ENCODE results near the gene HK1. TPM values are rescaled to one million over a fixed set of nuclear protein-coding genes. Genes with fewer than 3 reads are reported as not detected.

The HK1 gene
- total and polyA plus RNA-seq, 4 donors, result 1.8 to 166 (median 7.4) TPM

DNA sequence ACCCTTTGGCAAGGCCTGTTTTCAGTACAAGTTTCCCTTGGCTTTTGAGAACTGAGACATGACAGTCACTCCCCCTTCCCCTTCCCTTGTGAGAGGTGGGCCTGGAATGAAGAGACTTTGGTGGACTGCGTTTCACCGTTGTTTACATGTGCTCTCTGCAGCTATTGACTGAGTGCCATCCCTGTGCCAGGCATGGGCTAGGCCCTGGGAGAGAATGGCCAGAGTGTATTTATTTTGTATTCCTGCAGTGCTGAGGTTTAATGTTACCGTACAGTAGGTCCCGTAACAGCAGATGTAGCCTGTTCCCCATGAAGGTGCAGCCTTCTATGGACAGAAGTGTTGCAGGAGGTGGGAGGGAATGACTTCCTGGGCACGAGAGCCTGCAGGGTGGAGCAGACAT is 88.4 kb downstream of the HK1 start:
- H3K36me3 ChIP-seq (ENCODE audit: control insufficient read depth in 4 of 4, insufficient read depth in 3 of 4, low read depth in 1 of 4, low read length in 3 of 4), result peaks cover 0 to 2% (median under 1%) of the 10 kb centered on the region in 4 donors
- peaks cover 0 to 2% (median 0%) of the 10 kb centered on the region in 4 donors for H3K4me1 ChIP-seq (ENCODE audit: control insufficient read depth in 4 of 4, insufficient read depth in 4 of 4, low read length in 3 of 4)
- no peak overlapping the region for H3K9ac ChIP-seq (ENCODE audit: low read depth in 1 of 2, low read length in 2 of 2)
- no peaks in the 10 kb centered on the region for H3K9me3 ChIP-seq (ENCODE audit: control insufficient read depth in 4 of 4, low read length in 3 of 4)
- WGBS, result 98% methylated on average over 5 of the region's 5 CpGs
- no peaks in the 10 kb centered on the region for H3K27me3 ChIP-seq (ENCODE audit: control insufficient read depth in 4 of 4, insufficient read depth in 4 of 4, low read length in 3 of 4)
- no peak for TF ChIP-seq TAF1 (conservative IDR thresholded peaks at IDR 0.05)
- TF ChIP-seq FOXA1 (IDR thresholded peaks at IDR 0.05), result no peak
- no peak for TF ChIP-seq HNF4G (IDR thresholded peaks at IDR 0.05)
- no peak for TF ChIP-seq EGR1 (IDR thresholded peaks at IDR 0.05; ENCODE audit: low read depth in 2 of 2)
- no peak for TF ChIP-seq JUND (IDR thresholded peaks at IDR 0.05)
- TF ChIP-seq, protein P1, sequence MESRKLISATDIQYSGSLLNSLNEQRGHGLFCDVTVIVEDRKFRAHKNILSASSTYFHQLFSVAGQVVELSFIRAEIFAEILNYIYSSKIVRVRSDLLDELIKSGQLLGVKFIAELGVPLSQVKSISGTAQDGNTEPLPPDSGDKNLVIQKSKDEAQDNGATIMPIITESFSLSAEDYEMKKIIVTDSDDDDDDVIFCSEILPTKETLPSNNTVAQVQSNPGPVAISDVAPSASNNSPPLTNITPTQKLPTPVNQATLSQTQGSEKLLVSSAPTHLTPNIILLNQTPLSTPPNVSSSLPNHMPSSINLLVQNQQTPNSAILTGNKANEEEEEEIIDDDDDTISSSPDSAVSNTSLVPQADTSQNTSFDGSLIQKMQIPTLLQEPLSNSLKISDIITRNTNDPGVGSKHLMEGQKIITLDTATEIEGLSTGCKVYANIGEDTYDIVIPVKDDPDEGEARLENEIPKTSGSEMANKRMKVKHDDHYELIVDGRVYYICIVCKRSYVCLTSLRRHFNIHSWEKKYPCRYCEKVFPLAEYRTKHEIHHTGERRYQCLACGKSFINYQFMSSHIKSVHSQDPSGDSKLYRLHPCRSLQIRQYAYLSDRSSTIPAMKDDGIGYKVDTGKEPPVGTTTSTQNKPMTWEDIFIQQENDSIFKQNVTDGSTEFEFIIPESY (IDR thresholded peaks at IDR 0.05), result no peak
- no peak overlapping the region for H3K4me3 ChIP-seq (ENCODE audit: low read depth in 1 of 3, low read length in 3 of 3)
- no peak overlapping the region for H3K27ac ChIP-seq (ENCODE audit: low read depth in 1 of 2, low read length in 2 of 2)
- no peak for DNase-seq (ENCODE audit: low spot score)

DNA sequence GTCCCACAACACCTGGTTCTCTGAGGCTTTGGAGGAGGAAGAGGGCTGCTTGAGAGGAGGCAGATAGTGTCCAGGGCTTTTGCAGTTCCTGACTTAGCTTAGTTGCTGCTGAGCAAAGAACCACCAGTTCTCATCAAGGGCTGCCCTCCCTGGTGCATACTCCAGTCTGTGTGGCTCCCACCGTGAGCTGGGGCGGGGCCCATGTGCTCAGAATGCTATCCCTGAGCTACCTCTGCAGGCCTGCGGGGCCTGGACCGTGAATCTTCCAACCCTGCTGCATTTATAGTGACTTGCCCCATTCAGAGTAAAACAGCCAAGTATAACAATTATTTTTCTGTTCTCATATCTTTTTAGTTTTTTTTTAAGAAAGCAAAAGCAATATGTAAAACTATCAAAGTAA is 89.2 kb downstream of the HK1 start:
- no peak overlapping the region for H3K4me3 ChIP-seq (ENCODE audit: low read depth in 1 of 3, low read length in 3 of 3)
- no peak overlapping the region for H3K27ac ChIP-seq (ENCODE audit: low read depth in 1 of 2, low read length in 2 of 2)
- H3K4me1 ChIP-seq (ENCODE audit: control insufficient read depth in 4 of 4, insufficient read depth in 4 of 4, low read length in 3 of 4), result peaks cover 0 to 2% (median 0%) of the 10 kb centered on the region in 4 donors
- H3K9me3 ChIP-seq (ENCODE audit: control insufficient read depth in 4 of 4, low read length in 3 of 4), result no peaks in the 10 kb centered on the region
- WGBS, result 89% methylated on average over 4 of the region's 4 CpGs
- DNase-seq (ENCODE audit: low spot score), result no peak
- no peak overlapping the region for H3K9ac ChIP-seq (ENCODE audit: low read depth in 1 of 2, low read length in 2 of 2)
- H3K36me3 ChIP-seq (ENCODE audit: control insufficient read depth in 4 of 4, insufficient read depth in 3 of 4, low read depth in 1 of 4, low read length in 3 of 4), result peaks cover 0 to 2% (median under 1%) of the 10 kb centered on the region in 4 donors
- TF ChIP-seq EGR1 (IDR thresholded peaks at IDR 0.05; ENCODE audit: low read depth in 2 of 2), result no peak
- TF ChIP-seq HNF4G (IDR thresholded peaks at IDR 0.05), result no peak
- no peak for TF ChIP-seq JUND (IDR thresholded peaks at IDR 0.05)
- no peak for TF ChIP-seq RXRA (IDR thresholded peaks at IDR 0.05)
- TF ChIP-seq, protein P2, sequence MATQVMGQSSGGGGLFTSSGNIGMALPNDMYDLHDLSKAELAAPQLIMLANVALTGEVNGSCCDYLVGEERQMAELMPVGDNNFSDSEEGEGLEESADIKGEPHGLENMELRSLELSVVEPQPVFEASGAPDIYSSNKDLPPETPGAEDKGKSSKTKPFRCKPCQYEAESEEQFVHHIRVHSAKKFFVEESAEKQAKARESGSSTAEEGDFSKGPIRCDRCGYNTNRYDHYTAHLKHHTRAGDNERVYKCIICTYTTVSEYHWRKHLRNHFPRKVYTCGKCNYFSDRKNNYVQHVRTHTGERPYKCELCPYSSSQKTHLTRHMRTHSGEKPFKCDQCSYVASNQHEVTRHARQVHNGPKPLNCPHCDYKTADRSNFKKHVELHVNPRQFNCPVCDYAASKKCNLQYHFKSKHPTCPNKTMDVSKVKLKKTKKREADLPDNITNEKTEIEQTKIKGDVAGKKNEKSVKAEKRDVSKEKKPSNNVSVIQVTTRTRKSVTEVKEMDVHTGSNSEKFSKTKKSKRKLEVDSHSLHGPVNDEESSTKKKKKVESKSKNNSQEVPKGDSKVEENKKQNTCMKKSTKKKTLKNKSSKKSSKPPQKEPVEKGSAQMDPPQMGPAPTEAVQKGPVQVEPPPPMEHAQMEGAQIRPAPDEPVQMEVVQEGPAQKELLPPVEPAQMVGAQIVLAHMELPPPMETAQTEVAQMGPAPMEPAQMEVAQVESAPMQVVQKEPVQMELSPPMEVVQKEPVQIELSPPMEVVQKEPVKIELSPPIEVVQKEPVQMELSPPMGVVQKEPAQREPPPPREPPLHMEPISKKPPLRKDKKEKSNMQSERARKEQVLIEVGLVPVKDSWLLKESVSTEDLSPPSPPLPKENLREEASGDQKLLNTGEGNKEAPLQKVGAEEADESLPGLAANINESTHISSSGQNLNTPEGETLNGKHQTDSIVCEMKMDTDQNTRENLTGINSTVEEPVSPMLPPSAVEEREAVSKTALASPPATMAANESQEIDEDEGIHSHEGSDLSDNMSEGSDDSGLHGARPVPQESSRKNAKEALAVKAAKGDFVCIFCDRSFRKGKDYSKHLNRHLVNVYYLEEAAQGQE (IDR thresholded peaks at IDR 0.05), result no peak
- no peak for TF ChIP-seq HNF4A (conservative IDR thresholded peaks at IDR 0.05)
- TF ChIP-seq FOXA1 (IDR thresholded peaks at IDR 0.05), result no peak
- no peak for TF ChIP-seq SP1 (IDR thresholded peaks at IDR 0.05)
- no peak for TF ChIP-seq NR2F2 (IDR thresholded peaks at IDR 0.05)
- TF ChIP-seq GABPA (IDR thresholded peaks at IDR 0.05 in 1 of 2, conservative IDR thresholded peaks at IDR 0.05 in 1 of 2), result no peak
- no peak for TF ChIP-seq YY1 (IDR thresholded peaks at IDR 0.05)
- TF ChIP-seq, protein P3, sequence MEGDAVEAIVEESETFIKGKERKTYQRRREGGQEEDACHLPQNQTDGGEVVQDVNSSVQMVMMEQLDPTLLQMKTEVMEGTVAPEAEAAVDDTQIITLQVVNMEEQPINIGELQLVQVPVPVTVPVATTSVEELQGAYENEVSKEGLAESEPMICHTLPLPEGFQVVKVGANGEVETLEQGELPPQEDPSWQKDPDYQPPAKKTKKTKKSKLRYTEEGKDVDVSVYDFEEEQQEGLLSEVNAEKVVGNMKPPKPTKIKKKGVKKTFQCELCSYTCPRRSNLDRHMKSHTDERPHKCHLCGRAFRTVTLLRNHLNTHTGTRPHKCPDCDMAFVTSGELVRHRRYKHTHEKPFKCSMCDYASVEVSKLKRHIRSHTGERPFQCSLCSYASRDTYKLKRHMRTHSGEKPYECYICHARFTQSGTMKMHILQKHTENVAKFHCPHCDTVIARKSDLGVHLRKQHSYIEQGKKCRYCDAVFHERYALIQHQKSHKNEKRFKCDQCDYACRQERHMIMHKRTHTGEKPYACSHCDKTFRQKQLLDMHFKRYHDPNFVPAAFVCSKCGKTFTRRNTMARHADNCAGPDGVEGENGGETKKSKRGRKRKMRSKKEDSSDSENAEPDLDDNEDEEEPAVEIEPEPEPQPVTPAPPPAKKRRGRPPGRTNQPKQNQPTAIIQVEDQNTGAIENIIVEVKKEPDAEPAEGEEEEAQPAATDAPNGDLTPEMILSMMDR (IDR thresholded peaks at IDR 0.05; ENCODE audit: low read depth, low read length, missing input control), result no peak
- TF ChIP-seq TAF1 (conservative IDR thresholded peaks at IDR 0.05), result no peak
- TF ChIP-seq, protein P1 (IDR thresholded peaks at IDR 0.05), result no peak
- TF ChIP-seq FOXA2 (IDR thresholded peaks at IDR 0.05), result no peak
- no peak for TF ChIP-seq RAD21 (IDR thresholded peaks at IDR 0.05)
- H3K27me3 ChIP-seq (ENCODE audit: control insufficient read depth in 4 of 4, insufficient read depth in 4 of 4, low read length in 3 of 4), result no peaks in the 10 kb centered on the region

Measured in liver (tissue), 9 donors.